ENCODE results near the gene RFX3.

The RFX3 gene

DNA sequence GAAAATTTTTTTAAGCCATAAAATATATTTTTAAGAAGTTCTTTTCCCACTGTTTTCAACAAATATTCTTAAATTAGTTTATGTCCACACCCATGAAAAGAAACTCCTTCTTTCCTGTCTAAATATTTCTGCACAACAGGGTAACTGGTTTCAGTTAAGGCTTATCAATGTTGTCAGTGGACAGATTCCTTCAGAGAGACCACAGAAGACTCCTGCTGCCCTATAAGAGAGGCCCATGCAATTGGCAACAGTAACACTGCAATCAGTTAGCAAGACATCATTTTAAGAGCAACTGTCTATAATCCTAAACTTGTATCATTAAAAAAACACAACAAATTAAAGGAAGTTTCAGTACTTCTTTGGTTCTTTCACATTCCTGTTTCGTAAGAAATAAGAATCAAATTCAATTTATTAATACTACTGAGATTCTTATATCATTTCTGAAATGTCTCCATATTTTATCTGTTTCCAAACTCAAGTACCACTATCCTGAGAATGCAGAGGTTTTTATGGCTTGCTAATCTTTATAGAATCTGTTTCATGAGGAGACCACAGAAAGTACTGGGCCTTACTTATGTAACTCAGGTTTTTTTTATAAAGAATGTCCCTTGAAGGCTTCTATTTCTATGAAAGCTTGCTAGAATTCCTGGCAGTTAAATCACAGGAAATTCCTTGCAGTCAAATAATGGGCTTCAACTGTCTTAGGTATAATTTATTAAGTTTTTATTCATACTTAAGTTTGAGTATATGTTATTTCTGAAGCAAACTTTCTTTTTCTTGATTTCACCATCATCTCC lies 240.2 kb downstream of the RFX3 start:
- DNase-seq (ENCODE audit: low read depth, low spot score): no peak

DNA sequence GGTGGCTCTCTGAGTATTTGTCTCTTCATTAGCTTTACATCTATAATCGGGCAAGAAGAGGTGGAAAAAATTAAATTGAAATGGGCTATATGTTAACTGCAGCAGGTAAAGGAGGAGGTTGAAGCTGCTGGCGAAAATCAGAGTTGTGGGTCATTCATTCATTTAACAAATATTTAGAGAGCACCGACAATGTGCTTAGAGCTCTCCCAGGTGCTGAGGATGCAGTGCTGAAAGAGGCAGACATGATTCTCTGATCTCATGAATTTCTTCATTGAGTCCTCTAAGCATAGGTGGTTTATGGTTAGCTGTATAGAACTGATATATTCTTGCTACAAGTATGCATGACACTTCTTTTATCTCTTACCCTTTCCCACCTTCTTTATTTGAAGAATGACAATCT lies 243.4 kb downstream of the RFX3 start:
- DNase-seq (ENCODE audit: low read depth, low spot score): no peak

DNA sequence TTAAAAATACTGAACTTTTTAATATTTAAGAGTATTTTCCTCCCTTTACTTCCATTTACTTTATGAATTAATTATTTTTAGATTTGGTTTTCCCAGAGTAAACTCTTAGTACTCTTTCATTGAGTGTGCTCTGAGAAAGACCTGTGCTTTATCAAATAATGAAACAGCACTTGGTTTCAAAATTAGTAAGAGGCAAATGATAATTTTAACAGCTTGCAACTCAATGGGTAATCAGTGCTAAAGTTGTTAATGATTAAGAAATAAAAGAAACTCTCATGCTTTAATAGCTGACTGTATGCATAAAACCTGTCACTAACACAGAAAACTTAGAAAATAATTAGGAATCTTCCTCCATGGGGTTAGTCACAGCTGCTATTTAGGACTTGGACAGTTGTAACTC lies 244.4 kb downstream of the RFX3 start:
- DNase-seq (ENCODE audit: low read depth, low spot score): no peak

DNA sequence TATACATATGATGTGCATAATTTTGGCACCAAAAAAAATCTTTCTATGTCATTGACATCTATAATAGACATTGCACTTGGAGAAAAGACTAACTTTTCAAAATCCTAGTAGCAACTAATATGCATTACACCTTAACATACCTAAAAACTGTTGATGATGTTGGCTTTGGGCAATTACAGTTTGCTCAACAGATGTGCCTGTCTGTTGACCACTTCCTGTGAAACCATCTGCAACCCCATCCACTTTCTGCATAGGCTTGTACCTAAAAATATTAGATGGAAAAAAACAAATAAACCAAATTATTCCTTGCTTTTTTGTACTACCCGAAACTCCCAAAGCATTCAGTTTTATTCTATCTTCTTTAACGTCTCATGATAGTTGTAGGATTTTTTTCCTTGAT lies 248.6 kb downstream of the RFX3 start:
- no peak for DNase-seq (ENCODE audit: low read depth, low spot score)

DNA sequence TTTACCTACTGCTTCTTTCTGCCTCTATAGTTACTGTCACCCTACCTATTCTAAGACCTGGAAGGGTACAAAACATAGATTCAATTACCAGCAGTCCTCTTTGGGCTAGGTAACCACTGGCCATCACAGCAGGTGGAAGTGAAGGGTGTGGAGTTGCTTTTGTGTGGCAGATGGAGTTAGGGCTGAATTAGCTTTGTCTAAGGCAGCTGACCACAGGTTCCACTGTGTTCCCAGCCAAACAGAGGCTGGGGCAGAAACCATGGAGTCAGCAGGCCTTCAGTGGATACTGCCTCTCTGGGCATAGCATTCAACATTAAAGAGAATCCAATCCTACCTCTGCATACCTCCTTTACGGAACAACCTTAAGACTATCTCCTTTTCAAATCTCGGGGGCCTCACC lies 254.2 kb downstream of the RFX3 start:
- DNase-seq (ENCODE audit: low read depth, low spot score): no peak

DNA sequence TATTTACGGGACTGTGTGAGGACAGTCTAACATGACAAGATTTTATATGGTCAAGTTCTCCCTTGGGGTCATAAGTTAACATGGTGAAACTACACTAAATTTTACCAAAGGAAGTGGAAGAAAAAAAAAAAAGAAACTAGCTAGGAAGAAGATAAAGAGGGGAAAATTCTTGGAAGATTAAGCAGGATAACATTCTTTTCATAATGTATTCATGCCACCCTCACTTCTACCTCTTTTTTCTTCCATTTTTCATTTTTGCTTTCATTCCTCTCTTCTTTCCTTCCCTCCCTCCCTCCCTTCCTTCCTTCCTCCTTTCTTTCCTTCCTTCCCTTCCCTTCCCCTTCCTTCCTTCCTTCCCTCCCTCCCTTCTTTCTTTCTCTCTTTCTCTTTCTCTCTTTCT lies 254.6 kb downstream of the RFX3 start:
- DNase-seq (ENCODE audit: low read depth, low spot score): no peak

DNA sequence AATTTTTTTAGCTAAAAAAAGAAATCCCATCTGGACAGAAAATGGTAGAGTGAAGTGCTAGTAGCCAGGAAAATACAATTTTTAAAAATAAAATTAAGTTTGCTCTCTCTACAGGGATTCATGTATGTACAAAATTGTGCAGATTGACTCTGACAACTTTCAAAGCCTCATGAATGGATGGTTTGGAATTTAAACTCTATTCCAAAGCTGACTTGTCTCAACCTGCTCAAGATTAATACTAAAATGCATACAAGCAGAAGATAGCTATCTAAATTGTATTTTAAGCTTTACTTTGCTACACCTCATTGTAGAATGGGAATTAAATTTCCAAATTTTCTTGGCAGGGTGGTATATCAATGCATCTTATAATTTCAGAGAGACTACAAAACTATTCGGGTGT lies 257.6 kb downstream of the RFX3 start:
- DNase-seq (ENCODE audit: low read depth, low spot score): no peak

DNA sequence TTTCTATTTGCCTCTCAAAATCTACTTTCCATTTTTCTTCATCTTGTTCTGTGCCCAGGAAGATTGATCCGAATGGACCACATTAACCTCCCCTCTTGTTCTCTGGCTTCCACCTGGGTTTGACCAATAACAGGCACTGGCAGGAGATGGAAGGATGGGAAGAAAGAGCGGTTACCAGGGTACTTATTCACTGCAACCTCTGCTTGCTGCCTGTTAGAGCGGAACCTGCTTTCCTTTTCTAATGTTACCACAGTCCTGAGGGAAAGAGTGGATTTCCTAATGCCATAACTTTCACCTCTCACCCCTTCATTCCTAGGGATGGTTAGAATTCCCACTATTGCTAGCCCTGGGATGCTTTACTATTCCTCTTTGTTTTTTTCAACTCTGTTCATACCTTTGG lies 262.1 kb downstream of the RFX3 start:
- no peak for DNase-seq (ENCODE audit: low read depth, low spot score)

DNA sequence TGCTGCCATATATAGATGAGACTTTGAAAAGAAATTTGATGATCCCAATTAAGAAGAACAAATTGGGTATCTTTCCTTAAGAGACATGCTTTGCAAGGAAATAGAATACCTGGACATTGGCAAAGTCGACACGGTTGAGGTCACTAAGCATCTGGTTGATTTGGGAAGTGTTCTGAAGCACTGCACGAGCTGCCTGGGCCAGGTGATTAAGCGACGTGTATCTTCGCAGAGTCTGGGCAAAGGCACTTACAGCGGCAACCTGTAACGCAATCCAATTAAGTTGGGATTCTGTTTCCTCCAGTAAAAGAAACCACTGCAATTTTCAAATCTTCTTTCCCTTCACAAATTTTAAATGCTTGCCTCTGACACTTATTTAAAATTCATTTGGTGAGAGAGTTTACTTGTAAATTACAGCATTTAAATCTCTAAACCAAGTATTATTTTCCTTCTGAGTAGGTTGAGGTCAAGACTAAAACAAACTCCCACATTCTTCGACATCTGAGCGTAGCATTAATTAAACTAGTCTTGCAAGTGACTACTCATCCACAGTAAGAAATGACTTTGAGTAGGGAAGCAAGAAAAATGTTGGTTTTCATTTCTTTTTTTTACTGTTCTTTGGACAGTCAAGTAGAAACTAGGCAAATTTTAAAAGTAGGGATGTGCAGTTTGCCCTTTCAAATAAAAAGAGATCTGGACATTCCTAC lies 262.8 kb downstream of the RFX3 start:
- DNase-seq (ENCODE audit: low read depth, low spot score): no peak

DNA sequence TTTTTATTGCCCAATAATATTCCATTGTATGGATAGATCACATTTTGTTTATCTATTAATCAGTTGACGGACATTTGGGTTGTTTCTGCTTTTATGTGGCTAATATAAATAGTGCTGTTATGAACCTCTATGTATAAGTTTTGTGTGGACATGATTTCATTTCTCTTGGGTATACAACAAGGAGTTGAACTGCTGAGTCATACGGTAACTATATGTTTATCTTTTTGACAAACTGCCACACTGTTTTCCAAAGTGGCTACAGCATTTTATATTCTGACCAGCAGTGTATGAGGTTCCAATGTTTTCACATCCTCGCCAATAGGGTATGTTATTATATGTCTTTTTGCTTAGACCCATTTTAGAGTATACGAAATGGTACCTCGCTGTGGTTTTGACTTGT lies 264.3 kb downstream of the RFX3 start:
- no peak for DNase-seq (ENCODE audit: low read depth, low spot score)

DNA sequence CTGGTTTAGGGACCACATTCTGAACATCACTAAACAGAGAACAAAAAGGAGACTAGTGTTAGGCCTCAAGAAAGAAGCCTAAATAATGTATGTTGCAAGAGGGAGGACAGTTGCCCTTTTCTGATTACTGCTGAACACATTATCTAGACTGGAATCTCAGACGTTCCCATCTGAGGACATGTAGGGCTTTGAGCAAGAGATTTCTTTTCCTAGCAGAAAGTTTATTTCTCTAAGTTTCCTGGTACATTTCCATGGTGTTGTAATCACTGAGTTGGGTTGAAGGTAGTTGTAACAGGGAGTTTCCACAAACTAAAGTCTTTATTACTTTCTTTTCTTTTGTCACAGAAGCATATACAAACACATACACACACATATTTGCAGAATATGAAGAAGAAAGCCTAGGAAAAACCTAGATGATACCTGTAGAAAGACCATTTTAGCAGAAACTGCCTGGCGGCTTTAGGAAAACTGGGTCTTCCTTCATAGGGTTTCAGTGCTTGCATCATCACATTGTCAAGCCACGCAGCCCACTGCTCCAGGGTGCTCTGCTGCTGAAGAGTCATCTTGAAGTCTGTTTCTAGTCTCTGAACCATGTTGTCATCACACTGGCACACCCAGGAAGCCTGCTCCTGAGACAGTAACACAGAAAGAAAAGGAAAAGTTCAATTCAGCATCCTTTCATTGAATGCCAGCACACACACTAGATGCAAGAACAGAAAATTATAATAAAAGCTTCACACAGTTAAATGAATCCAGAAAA lies 269.1 kb downstream of the RFX3 start:
- no peak for DNase-seq (ENCODE audit: low read depth, low spot score)

DNA sequence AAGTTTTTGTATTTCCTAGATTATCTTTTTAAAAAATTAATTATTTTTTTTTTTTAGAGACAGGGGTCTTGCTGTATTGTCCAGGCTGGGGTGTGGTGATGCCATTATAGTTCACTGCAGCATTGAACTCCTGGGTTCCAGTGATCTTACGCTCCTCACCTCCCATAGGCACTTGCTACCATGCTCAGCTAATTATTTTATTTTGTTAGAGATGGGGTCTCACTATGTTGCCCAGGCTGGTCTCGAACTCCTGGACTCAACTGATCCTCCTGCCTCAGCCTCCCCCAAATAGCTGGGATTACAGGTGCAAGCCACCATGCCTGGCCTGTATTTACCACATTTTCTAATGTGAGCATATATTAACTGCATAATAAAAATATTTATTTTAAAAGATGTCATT lies 274.5 kb downstream of the RFX3 start:
- no peak for DNase-seq (ENCODE audit: low read depth, low spot score)

DNA sequence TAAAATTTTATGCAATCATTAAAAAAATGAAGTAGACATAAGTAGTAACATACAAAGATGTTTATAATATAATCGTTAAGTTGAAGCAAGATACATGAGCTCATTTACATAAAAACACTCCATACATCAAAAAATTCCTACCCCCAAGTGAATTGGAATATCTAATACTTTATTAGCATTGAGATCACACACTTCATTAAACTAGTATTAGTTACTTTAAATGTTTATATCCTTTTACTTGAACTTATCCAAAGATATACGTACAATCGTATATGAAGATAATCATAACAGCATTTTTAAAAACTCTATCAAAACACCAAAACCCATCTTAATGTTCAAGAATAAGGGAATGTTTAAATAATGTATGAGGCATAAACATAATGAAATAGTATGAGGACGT lies 275.1 kb downstream of the RFX3 start:
- DNase-seq (ENCODE audit: low read depth, low spot score): no peak

DNA sequence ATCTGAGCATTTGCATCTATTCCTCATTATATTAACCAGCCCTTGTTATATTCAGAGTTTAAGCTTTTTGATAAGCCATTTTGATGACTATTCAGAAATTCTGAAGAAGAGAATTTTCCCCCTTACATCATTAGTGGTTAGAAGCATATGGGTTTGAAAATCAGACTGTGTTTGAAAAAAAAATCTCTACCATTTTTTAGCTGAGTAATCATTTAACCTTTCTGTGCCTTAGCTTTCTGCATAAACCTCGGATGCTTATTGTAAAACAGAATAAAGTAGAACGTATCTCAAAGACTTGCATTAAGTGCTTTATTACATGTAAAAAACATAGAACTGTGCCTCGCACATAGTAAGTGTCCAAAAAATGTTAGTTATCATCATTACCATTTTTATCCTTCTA lies 278.6 kb downstream of the RFX3 start:
- no peak for DNase-seq (ENCODE audit: low read depth, low spot score)

DNA sequence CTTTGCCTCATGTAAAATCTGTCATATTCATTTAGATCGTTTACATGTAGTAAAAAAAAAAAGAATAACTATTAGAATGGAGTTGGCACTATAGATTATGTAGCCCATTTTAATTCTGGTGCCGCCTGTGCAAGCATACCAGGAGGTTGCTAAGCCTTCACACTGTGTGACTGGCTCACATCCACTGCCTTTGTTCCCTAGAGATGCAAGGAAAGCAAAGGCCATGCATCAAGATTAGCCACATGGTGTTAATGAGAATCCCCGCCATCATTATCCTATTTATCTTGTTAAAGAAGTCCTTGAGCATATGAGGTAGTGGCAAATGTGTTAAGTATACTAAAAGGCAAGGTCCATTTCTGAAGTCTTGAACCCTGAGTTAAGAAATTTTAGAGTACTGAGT lies 279.6 kb downstream of the RFX3 start:
- DNase-seq (ENCODE audit: low read depth, low spot score): no peak

DNA sequence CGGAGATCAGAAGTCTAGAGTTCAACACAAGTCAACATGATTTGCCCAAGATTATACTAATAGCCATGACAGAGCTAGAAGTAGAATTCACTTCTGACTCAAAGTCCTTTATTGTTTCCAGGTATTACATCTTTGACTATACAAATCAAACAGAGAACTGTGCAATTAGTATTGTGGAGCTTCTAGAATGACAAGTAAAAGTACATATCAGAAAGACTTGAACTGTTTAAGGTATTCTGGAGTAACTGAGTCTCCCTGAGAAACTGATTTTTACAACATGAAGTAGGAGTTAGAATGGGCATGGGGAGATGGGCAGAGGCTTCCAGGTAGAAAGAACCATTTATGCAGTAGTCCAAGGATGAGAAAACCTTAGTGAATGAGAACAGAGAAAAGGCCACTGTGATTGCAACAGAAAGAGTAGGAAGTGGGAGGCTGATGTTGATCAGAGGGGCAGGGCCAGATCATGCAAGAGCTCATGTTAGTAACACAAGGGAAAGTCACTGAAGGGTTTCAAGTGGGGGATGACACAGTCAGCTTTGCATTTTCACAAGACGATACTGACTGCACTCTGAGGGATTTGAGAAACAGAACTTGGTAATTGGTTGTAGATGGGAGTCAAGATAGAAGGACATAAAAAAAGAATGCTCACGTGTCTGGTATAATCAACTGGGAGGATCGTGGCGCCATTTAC lies 280.7 kb downstream of the RFX3 start:
- no peak for DNase-seq (ENCODE audit: low read depth, low spot score)

DNA sequence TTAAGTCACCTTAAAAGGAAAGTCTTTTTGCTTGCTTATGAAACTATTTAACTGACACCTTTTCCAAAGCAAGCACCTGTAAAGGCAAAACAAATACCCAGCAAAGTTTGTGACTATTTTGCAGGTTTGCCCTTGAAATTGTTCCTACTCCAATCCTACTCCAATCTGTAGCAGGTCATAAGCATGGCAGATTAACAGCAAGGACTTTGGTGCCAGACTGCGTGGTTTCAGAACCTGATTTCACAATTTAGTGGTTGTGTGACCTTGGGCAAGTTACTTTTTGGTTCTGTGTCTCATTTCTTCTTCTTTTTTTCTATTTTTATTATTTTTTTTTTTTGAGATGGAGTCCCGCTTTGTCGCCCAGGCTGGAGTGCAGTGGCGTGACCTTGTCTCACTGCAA lies 282.1 kb downstream of the RFX3 start:
- DNase-seq (ENCODE audit: low read depth, low spot score): no peak

DNA sequence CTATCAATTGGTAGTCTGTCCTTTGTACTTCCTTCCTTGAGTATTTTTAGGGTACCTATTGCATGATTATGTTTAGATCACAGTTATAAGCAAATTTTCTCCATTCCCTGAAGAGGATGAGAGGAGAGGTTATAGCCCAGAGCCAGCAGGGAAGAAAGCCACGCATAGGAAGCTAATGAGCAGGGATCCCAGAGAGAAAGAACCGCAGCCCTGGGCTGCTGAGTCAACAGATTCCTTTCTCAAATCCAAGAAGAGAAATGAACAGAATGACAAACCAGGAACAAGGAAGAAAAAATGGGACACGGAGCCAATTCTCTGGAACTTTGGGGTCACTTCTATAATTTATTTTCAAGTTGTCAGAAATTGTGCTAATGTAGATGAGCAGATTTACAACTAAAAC lies 284.5 kb downstream of the RFX3 start:
- no peak for DNase-seq (ENCODE audit: low read depth, low spot score)

DNA sequence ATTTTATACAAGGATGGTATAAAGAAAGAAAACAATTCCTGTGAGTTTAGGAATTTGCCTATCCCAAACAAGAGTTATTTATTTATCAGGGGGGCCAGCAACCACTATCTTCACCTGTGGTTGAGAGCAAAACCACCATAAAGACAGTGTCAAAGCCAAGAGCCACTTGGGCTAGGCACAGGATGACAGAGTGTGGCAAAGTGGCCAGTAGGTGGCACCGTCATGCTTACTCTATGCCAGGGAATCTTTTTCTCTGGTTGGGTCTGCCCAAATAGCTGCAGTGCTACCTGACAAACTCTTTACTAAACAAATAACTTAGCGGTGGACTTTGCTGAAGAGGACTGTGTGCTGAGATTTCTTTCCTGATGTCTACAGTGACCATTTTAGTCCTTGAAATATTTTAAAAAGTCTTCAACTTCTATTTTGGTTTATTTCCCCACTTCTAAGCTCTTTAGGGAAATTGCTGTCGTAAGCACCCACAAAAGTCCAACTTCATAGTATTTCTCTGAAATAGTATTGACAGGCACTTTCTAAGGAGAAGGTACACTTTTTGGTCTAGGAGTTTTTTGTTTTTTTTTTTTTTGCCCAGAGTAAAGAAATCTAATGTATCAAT lies 285.0 kb downstream of the RFX3 start:
- DNase-seq (ENCODE audit: low read depth, low spot score): peak; percentile 26

DNA sequence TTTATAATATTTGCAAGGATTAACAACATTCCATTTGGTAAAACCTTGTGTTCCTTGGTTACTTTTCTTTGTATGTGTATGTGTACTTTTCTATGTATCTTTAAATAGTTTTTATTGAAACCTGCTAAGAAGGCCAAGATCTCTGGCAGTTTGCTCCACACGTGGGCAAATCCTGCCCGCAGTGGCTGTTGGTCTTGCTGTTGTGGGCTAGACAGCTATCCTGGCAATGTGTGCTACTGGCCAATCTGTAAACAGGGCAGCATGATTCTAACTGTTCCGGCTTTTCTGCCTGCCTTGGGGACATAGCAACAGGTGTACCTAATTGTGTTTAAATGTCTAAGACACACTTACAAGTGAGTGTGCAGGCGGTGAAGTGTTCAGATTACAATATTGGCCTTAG lies 286.6 kb downstream of the RFX3 start:
- no peak for DNase-seq (ENCODE audit: low read depth, low spot score)

DNA sequence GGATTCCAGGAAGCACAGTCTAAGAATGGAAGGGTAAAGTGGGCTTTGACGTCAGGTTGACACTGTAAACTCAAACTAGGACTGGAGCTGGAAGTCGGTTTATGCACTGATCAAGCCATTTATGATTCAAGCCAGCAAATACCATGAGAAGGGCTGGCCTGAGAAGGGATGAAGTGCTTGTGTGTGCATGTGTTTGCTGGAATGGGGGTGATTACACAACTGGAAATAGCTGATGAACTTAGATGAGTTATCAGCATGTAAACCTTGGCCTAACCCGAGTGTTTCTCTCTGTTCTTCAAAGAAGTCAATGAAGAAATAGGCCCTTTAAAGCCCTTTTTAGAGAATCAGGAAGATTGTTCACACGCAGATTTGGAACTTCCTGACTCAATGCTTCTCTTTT lies 287.6 kb downstream of the RFX3 start:
- DNase-seq (ENCODE audit: low read depth, low spot score): no peak

DNA sequence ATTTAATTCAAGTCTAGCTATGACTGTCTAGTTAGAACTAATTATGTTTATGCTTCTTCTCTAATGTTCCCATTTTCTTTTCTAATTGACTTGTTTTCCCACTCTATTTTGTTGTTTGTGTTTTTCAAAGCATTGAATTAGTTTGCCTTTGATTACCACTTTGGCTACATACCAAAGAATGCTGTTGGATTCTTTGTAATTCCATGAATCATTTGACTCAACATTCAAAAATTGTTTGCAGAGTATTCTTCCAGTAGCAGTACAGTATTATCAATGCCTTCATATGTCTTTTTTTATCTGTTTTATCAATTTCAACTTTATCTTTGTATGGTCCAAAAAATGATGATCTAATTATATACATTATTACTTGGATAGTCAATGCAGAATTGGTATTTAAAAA lies 288.7 kb downstream of the RFX3 start:
- DNase-seq (ENCODE audit: low read depth, low spot score): no peak
